Measurements from ENCODE around the gene MICU1. TPM values are rescaled to one million over a fixed set of nuclear protein-coding genes. Genes with fewer than 3 reads are reported as not detected.

MICU1 gene
- polyA plus RNA-seq, 1 of the 3 experiments (the other 2 are of a cell fraction): 24.6 TPM

DNA sequence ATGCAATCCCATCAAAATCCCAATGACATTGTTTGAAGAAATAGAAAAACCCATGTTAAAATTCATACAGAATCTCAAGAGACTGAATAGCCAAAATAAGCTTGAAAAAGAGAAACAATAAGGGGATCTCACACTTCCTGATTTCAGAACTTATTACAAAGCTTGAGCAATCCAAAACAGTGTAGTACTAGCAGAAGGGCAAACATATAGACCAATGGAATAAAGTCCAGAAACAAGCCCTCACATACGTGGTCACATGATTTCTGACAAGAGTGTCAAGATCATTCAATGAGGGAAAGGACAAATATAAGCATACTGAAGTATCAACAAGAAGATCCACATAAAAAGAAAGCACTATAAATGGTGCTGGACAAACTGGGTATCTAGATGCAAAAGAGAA lies 31.9 kb downstream of the MICU1 start:
- Histone ChIP-seq H3F3A (replicated peaks; ENCODE audit: insufficient read depth) (peaks cover 5% of the 10 kb centered on the region), H3K9me3 (no peaks in the 10 kb centered on the region), H4K20me1 (ENCODE audit: insufficient read depth) (0 out of 2 replicates have a peak, but pooled peaks cover 2% of the 10 kb centered on the region), H2AFZ (ENCODE audit: low read depth) (no peak overlapping the region), H3K4me2 (no peak overlapping the region), H3K27me3 (ENCODE audit: insufficient read depth) (no peaks in the 10 kb centered on the region), H3K4me3 (ENCODE audit: low read depth in 2 of 2, low read length in 1 of 2) (no peak overlapping the region), H3K4me1 (ENCODE audit: control insufficient read depth in 1 of 2, insufficient read depth in 2 of 2, low read depth in 1 of 2, low read length in 1 of 2) (no peaks in the 10 kb centered on the region), H3K9me2 (no peaks in the 10 kb centered on the region), H3K36me3 (replicated peaks in 1 of 2; ENCODE audit: control insufficient read depth in 1 of 2, insufficient read depth in 2 of 2, low read length in 1 of 2) (peaks cover 0 to 3% of the 10 kb centered on the region in 2 experiments), H3K27ac (ENCODE audit: low read depth in 2 of 2, low read length in 1 of 2) (no peak overlapping the region), H3K9ac (no peak overlapping the region), H3K79me2 (ENCODE audit: insufficient read depth) (peaks cover 36% of the 10 kb centered on the region)
- POLR2A ChIA-PET: no interaction called here
- DNase-seq: no peak
- TF ChIP-seq RAD21 (IDR thresholded peaks at IDR 0.05; ENCODE audit: low read length) (no peak), SMC3 (IDR thresholded peaks at IDR 0.05; ENCODE audit: low read depth, low read length) (no peak), NRF1 (IDR thresholded peaks at IDR 0.05; ENCODE audit: low read depth, low read length) (no peak), RFX5 (IDR thresholded peaks at IDR 0.05; ENCODE audit: low read length) (no peak), EZH2phosphoT487 (IDR thresholded peaks at IDR 0.05; ENCODE audit: borderline replicate concordance, low read depth) (no peak), MEF2A (IDR thresholded peaks at IDR 0.05; ENCODE audit: borderline replicate concordance, low read depth) (no peak), ELF1 (IDR thresholded peaks at IDR 0.05) (no peak), POLR2AphosphoS5 (IDR thresholded peaks at IDR 0.05; ENCODE audit: low read depth, low read length) (no peak), FOSL2 (IDR thresholded peaks at IDR 0.05; ENCODE audit: borderline replicate concordance, low read depth) (no peak), SIN3A (IDR thresholded peaks at IDR 0.05; ENCODE audit: borderline replicate concordance, low read depth, low read length) (no peak), CHD2 (IDR thresholded peaks at IDR 0.05; ENCODE audit: low read length, partially characterized antibody) (no peak), EP300 (IDR thresholded peaks at IDR 0.05; ENCODE audit: borderline replicate concordance in 1 of 2, low read depth in 1 of 2, low read length in 1 of 2) (no peak), GABPA (IDR thresholded peaks at IDR 0.05; ENCODE audit: low read depth) (no peak)
- TF ChIP-seq, protein P1, sequence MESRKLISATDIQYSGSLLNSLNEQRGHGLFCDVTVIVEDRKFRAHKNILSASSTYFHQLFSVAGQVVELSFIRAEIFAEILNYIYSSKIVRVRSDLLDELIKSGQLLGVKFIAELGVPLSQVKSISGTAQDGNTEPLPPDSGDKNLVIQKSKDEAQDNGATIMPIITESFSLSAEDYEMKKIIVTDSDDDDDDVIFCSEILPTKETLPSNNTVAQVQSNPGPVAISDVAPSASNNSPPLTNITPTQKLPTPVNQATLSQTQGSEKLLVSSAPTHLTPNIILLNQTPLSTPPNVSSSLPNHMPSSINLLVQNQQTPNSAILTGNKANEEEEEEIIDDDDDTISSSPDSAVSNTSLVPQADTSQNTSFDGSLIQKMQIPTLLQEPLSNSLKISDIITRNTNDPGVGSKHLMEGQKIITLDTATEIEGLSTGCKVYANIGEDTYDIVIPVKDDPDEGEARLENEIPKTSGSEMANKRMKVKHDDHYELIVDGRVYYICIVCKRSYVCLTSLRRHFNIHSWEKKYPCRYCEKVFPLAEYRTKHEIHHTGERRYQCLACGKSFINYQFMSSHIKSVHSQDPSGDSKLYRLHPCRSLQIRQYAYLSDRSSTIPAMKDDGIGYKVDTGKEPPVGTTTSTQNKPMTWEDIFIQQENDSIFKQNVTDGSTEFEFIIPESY (IDR thresholded peaks at IDR 0.05; ENCODE audit: borderline replicate concordance, low read depth): no peak
- TF ChIP-seq, protein P2, sequence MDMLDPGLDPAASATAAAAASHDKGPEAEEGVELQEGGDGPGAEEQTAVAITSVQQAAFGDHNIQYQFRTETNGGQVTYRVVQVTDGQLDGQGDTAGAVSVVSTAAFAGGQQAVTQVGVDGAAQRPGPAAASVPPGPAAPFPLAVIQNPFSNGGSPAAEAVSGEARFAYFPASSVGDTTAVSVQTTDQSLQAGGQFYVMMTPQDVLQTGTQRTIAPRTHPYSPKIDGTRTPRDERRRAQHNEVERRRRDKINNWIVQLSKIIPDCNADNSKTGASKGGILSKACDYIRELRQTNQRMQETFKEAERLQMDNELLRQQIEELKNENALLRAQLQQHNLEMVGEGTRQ (IDR thresholded peaks at IDR 0.05; ENCODE audit: borderline replicate concordance, low read depth, low read length): no peak
- TF ChIP-seq, protein P3, sequence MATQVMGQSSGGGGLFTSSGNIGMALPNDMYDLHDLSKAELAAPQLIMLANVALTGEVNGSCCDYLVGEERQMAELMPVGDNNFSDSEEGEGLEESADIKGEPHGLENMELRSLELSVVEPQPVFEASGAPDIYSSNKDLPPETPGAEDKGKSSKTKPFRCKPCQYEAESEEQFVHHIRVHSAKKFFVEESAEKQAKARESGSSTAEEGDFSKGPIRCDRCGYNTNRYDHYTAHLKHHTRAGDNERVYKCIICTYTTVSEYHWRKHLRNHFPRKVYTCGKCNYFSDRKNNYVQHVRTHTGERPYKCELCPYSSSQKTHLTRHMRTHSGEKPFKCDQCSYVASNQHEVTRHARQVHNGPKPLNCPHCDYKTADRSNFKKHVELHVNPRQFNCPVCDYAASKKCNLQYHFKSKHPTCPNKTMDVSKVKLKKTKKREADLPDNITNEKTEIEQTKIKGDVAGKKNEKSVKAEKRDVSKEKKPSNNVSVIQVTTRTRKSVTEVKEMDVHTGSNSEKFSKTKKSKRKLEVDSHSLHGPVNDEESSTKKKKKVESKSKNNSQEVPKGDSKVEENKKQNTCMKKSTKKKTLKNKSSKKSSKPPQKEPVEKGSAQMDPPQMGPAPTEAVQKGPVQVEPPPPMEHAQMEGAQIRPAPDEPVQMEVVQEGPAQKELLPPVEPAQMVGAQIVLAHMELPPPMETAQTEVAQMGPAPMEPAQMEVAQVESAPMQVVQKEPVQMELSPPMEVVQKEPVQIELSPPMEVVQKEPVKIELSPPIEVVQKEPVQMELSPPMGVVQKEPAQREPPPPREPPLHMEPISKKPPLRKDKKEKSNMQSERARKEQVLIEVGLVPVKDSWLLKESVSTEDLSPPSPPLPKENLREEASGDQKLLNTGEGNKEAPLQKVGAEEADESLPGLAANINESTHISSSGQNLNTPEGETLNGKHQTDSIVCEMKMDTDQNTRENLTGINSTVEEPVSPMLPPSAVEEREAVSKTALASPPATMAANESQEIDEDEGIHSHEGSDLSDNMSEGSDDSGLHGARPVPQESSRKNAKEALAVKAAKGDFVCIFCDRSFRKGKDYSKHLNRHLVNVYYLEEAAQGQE (IDR thresholded peaks at IDR 0.05; ENCODE audit: low read depth, low read length): no peak
- TF ChIP-seq, protein P4, sequence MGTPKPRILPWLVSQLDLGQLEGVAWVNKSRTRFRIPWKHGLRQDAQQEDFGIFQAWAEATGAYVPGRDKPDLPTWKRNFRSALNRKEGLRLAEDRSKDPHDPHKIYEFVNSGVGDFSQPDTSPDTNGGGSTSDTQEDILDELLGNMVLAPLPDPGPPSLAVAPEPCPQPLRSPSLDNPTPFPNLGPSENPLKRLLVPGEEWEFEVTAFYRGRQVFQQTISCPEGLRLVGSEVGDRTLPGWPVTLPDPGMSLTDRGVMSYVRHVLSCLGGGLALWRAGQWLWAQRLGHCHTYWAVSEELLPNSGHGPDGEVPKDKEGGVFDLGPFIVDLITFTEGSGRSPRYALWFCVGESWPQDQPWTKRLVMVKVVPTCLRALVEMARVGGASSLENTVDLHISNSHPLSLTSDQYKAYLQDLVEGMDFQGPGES (IDR thresholded peaks at IDR 0.05; ENCODE audit: low read depth, low read length): no peak
- WGBS (ENCODE audit: low lambda C conversion rate): 96% methylated on average over 1 of the region's 1 CpG
- CTCF ChIA-PET: no interaction called here
